GM18909 (cell line): ENCODE measurements around the gene TMTC2.

Source experiments
- ATAC-seq: cut with Tn5 transposase; IDR thresholded peaks from one replicate; pipeline ENCODE4 v1.9.1; 2021; ENCODE audit warnings: mild to moderate bottlenecking; ENCODE audit not compliant: unreplicated experiment, poor library complexity

Gene TMTC2

GRCh38 chr12:83044736-83045135, 358.0 kb downstream of the TMTC2 start:
- ATAC-seq = no peak

- no peak for ATAC-seq
These were observed 359.3 kb downstream of the TMTC2 start for GRCh38 chr12:83046019-83046418.

- ATAC-seq = no peak
These were observed 362.6 kb downstream of the TMTC2 start for GRCh38 chr12:83049306-83049705.

- ATAC-seq = no peak
These were observed 366.3 kb downstream of the TMTC2 start for GRCh38 chr12:83052890-83053541.

DNA sequence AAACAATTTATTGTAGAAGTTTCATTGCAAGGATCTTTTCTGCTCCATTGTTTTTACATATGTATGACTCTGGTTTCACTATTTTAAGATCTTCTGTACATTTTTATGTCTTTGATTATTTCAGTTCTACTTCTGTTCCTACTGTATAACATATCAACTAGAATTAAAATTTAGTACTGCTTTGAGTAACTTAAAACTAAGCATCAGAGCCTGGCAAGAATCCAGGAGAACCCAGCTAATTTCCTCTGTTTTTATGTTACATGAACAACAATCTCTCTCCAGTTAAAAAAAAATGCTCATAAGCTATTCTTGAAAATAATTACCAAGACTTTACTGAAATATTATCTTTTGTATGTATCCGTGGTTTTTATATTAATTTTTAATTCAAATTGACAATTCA, 370.7 kb downstream of the TMTC2 start:
- no peak for ATAC-seq

GRCh38 chr12:83059107-83059506, 372.4 kb downstream of the TMTC2 start:
- no peak for ATAC-seq

DNA sequence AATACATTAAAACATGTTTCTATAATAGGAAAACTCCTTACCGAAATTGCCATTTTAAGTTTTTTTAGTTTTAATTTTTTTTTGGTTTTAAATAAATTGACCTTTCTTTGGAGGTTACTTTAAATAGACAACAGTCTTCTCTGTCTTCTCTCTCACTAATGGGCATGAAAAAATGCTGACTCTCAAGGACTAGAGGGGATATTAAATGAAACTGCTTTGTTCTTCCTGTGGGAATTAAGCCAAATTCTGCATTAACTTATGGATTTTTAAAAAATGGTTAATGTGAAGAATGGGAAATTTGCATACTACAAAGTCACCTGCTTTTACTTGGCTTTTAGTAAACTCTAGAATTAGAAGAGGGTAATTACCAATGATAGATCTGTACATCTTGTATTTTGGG, 378.9 kb downstream of the TMTC2 start:
- no peak for ATAC-seq

DNA sequence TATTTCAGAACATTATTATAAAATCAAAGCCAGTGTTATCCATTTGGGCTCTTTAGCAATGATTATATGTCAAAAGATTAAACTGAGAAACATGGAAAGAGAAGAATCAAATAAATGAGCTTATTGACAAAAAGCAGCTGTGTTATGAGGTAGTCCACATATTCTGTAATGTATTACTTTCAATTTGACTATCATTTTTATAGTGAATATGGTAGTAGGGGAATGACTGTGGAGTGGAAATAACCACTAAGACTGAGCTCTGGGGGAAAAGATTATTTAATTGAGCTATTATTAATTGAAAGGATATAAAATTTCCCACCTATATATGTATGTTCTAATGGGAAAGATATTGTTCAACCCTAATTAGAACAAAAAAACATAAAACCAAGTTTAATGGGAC, 381.3 kb downstream of the TMTC2 start:
- ATAC-seq = peak; percentile 88

DNA sequence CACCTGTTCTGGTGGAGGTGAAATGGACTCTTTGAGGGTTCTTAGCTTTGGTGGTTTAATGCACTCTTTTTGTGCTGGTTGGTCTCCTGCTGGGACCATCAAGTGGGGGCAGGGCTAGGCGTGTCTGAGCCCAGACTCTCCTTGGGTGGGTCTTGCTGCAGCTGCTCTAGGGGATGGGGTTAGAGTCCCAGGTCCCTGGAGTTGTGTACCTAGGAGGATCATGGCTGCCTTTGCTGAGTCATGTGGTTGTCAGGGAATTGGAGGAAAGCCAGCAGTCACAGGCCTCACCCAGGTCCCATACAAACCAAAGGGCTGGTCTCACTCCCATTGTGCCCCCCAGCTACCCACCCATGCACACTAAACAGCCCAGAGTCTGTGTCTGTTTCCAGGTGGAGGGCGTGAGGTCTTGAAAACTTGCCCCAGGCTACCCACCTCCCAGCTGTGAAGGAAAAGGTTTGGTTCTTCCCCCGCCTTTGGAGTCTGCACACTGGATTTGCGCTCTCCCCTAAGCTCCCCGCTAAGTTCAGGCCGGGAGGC, 387.7 kb downstream of the TMTC2 start:
- no peak for ATAC-seq

- ATAC-seq = no peak
These were observed 388.8 kb downstream of the TMTC2 start for GRCh38 chr12:83075471-83075870.

GRCh38 chr12:83077041-83077440, 390.3 kb downstream of the TMTC2 start:
- no peak for ATAC-seq

DNA sequence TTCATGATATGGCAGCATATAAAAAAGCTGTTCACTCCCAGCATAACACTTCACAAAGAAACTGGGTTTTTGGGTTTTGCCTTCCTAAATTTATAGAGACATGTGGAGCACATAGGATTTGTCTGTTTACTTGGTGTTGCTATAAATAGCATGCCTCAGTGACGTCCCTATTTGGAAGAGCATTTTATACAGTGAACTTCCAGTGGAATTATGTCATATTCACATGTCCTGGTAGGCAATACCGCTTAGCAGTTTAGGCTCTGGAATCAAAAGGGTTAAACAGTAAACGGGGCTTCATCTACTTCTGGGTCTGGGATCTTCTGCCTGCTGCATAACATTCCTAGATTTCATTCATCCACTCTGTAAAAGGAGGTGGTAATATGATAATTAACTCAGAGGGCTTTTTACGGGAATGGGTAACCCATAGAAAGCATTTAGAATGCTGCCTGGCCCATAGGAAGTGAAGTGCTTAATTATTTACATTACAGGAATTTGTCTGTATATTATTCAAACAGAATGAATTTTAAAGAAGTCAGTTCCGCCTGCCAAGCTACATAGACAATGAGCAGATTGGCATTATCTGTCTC, 396.1 kb downstream of the TMTC2 start:
- ATAC-seq = no peak

GRCh38 chr12:83083616-83084015, 396.9 kb downstream of the TMTC2 start:
- ATAC-seq = no peak

GRCh38 chr12:83084516-83085234, 398.0 kb downstream of the TMTC2 start:
- ATAC-seq = no peak

- no peak for ATAC-seq
These were observed 399.3 kb downstream of the TMTC2 start for GRCh38 chr12:83086023-83086422.

DNA sequence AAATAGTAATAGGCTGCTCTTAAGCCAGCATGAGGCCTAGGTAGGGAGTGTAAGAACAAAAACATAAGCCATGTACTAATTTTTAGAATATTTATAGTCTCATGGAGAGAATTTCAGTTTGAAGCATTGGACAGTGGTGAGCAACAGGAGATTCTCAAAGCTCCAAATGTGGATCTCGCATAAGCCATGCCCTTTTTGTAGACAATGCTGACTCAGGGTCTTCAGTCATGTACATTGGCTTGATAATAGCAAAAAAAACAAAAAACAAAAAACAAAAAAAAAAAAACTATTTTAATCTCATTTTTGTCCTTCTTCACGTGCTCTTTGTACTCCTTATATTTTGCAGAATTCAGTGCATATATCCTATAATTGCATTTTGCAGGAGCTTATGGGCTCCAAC, 402.9 kb downstream of the TMTC2 start:
- no peak for ATAC-seq

DNA sequence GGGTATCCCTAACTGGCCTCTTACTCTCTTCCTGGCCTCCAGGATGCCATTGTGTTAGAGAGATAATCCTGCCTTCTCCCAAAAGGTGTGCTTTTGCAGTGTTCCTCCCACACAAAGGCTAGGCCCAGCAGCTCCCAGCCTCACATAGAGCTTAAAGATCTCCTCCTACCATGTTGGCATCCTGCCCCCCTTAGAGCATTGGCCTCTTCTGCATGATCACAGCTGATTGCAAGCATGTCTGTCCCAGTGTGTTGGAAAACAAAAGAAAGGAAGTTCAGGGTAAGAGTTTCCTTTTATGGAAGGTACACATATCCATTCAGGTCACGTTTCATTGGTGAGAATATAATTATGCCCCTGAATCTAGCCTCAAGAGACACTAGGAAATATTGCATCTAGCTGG, 405.4 kb downstream of the TMTC2 start:
- ATAC-seq = no peak

DNA sequence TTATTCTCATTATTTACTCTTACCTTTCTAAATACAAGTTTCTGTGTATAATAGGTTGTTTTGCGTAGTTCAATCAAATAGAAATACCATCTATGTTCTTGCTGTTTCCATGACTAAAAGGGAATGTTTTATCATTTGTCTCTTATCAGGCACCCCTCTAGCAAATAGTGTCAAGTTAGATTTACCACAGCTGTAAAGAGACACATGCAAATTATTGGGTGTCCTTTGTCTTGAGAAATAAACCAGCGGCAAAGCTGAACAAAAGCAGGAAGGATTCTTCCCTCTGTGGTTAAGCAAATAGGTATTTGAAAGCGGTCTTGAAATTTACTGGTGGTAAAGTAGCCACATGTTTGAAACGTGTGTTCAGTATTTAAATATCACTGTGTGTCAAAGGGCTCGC, 405.9 kb downstream of the TMTC2 start:
- no peak for ATAC-seq

DNA sequence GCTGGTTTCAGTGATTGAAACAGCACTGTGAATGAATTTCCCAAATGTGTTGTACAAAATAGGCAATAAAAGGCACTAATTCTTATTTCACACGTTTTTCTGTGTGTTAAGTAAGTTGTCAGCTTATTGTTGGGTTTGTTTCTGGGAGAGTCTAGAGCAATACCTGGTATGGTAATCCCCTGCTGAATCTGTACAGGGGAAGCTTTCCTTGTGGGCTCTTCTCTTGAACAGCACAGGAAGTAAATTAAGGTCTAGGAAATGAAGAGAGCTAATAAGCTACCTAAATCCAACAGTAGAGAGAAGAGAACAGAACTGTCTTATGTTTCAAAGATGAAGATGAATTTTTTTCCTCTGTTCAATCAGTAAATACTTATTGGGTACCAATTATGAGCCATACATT, 406.7 kb downstream of the TMTC2 start:
- ATAC-seq = no peak

- ATAC-seq = no peak
These were observed 411.1 kb downstream of the TMTC2 start for GRCh38 chr12:83097643-83098342.

DNA sequence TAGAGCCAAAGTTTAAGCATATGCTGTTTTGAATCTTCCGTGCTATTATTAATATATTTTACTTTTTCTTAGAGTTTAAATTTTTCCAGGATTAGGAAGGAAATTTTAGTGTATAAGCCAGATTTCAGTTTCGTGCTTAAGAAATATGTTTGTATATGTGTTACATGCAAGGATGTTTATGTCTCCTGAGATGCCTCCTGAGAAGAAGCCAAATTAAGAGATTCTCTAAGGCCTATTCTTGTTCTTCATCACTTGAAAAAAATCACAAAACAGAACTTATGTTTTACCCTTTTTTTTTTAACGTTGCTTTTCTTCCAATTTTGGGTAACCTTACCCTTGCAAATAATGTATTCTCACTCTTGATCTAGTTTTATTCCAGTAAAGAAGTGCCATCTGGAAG, 412.7 kb downstream of the TMTC2 start:
- no peak for ATAC-seq
